ENCODE measurements around the gene CHST8.

CHST8 gene

GRCh38 chr19:33725567-33725966 lies 103.8 kb downstream of the CHST8 start:
- Histone ChIP-seq H3K36me3 (ENCODE audit: control insufficient read depth, insufficient read depth, low read length) (no peaks in the 10 kb centered on the region), H3K4me3 (ENCODE audit: extremely low read depth, insufficient read depth, low read length, poor library complexity, severe bottlenecking) (no peak overlapping the region), H3K4me1 (ENCODE audit: control insufficient read depth, insufficient read depth, low read length, poor library complexity, severe bottlenecking) (no peaks in the 10 kb centered on the region), H3K27ac (ENCODE audit: low read depth, low read length, severe bottlenecking) (no peak overlapping the region), H3K9me3 (ENCODE audit: control insufficient read depth, low read length) (no peaks in the 10 kb centered on the region)
- WGBS, 2 experiments (ENCODE audit: insufficient coverage in 2 of 2): 93 to 100% methylated on average over 4 of the region's 9 CpGs

GRCh38 chr19:33726756-33727155 lies 105.0 kb downstream of the CHST8 start:
- Histone ChIP-seq H3K27ac (ENCODE audit: low read depth, low read length, severe bottlenecking) (no peak overlapping the region), H3K4me1 (ENCODE audit: control insufficient read depth, insufficient read depth, low read length, poor library complexity, severe bottlenecking) (no peaks in the 10 kb centered on the region), H3K36me3 (ENCODE audit: control insufficient read depth, insufficient read depth, low read length) (no peaks in the 10 kb centered on the region), H3K4me3 (ENCODE audit: extremely low read depth, insufficient read depth, low read length, poor library complexity, severe bottlenecking) (no peak overlapping the region), H3K9me3 (ENCODE audit: control insufficient read depth, low read length) (no peaks in the 10 kb centered on the region)
- WGBS, 2 experiments (ENCODE audit: insufficient coverage in 2 of 2): 84 to 88% methylated on average over 9 to 11 of the region's 12 CpGs

GRCh38 chr19:33727331-33727998 lies 105.7 kb downstream of the CHST8 start:
- WGBS, 2 experiments (ENCODE audit: insufficient coverage in 2 of 2): 90 to 91% methylated on average over 20 to 21 of the region's 24 CpGs
- Histone ChIP-seq H3K36me3 (ENCODE audit: control insufficient read depth, insufficient read depth, low read length) (no peaks in the 10 kb centered on the region), H3K9me3 (ENCODE audit: control insufficient read depth, low read length) (no peaks in the 10 kb centered on the region), H3K4me3 (ENCODE audit: extremely low read depth, insufficient read depth, low read length, poor library complexity, severe bottlenecking) (no peak overlapping the region), H3K27ac (ENCODE audit: low read depth, low read length, severe bottlenecking) (no peak overlapping the region), H3K4me1 (ENCODE audit: control insufficient read depth, insufficient read depth, low read length, poor library complexity, severe bottlenecking) (no peaks in the 10 kb centered on the region)

- Histone ChIP-seq H3K9me3 (ENCODE audit: control insufficient read depth, low read length) (no peaks in the 10 kb centered on the region), H3K36me3 (ENCODE audit: control insufficient read depth, insufficient read depth, low read length) (no peaks in the 10 kb centered on the region), H3K4me1 (ENCODE audit: control insufficient read depth, insufficient read depth, low read length, poor library complexity, severe bottlenecking) (no peaks in the 10 kb centered on the region), H3K27ac (ENCODE audit: low read depth, low read length, severe bottlenecking) (no peak overlapping the region), H3K4me3 (ENCODE audit: extremely low read depth, insufficient read depth, low read length, poor library complexity, severe bottlenecking) (no peak overlapping the region)
- 94% methylated on average over 2 of the region's 3 CpGs; no CpG with 5 or more reads in 1 of the 2 experiments for WGBS, 2 experiments (ENCODE audit: insufficient coverage in 2 of 2)
These were observed 106.4 kb downstream of the CHST8 start for GRCh38 chr19:33728141-33728540.

GRCh38 chr19:33730858-33731607 lies 109.3 kb downstream of the CHST8 start:
- no peaks in the 10 kb centered on the region for H3K36me3 ChIP-seq (ENCODE audit: control insufficient read depth, insufficient read depth, low read length)
- no peaks in the 10 kb centered on the region for H3K4me1 ChIP-seq (ENCODE audit: control insufficient read depth, insufficient read depth, low read length, poor library complexity, severe bottlenecking)
- no peak overlapping the region for H3K27ac ChIP-seq (ENCODE audit: low read depth, low read length, severe bottlenecking)
- WGBS, 2 experiments (ENCODE audit: insufficient coverage in 2 of 2): 87 to 89% methylated on average over 6 to 7 of the region's 8 CpGs
- no peak overlapping the region for H3K4me3 ChIP-seq (ENCODE audit: extremely low read depth, insufficient read depth, low read length, poor library complexity, severe bottlenecking)
- H3K9me3 ChIP-seq (ENCODE audit: control insufficient read depth, low read length): no peaks in the 10 kb centered on the region

- WGBS, 2 experiments (ENCODE audit: insufficient coverage in 2 of 2): 76 to 78% methylated on average over 6 of the region's 7 CpGs
- no peaks in the 10 kb centered on the region for H3K9me3 ChIP-seq (ENCODE audit: control insufficient read depth, low read length)
- H3K36me3 ChIP-seq (ENCODE audit: control insufficient read depth, insufficient read depth, low read length): no peaks in the 10 kb centered on the region
- no peaks in the 10 kb centered on the region for H3K4me1 ChIP-seq (ENCODE audit: control insufficient read depth, insufficient read depth, low read length, poor library complexity, severe bottlenecking)
- no peak overlapping the region for H3K27ac ChIP-seq (ENCODE audit: low read depth, low read length, severe bottlenecking)
- H3K4me3 ChIP-seq (ENCODE audit: extremely low read depth, insufficient read depth, low read length, poor library complexity, severe bottlenecking): no peak overlapping the region
These were observed 110.1 kb downstream of the CHST8 start for GRCh38 chr19:33731881-33732280.

DNA sequence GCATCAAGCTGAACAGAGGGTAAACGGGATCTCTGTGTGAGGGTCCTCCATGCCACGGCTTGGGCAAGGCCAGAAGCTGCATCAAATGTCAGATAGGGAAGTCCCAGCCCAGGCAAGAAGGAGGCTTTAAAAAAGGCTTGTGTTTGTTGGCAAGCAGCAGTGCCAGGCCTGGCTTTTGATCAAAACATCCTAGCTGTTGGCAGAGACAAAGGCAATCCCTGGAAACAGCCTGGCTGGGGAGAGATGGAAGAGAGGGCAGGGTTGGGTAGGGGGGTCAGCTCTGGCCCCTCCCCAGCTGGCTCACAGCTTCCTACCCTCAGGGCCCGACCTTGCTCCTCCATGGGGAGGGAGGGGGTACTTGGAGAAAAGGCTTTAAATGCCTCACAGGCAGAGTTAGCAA lies 113.2 kb downstream of the CHST8 start:
- Histone ChIP-seq H3K9me3 (ENCODE audit: control insufficient read depth, low read length) (no peaks in the 10 kb centered on the region), H3K36me3 (ENCODE audit: control insufficient read depth, insufficient read depth, low read length) (no peaks in the 10 kb centered on the region), H3K4me1 (ENCODE audit: control insufficient read depth, insufficient read depth, low read length, poor library complexity, severe bottlenecking) (no peaks in the 10 kb centered on the region), H3K27ac (ENCODE audit: low read depth, low read length, severe bottlenecking) (no peak overlapping the region), H3K4me3 (ENCODE audit: extremely low read depth, insufficient read depth, low read length, poor library complexity, severe bottlenecking) (no peak overlapping the region)
- WGBS, 2 experiments (ENCODE audit: insufficient coverage in 2 of 2): 69 to 70% methylated on average over 2 of the region's 3 CpGs

GRCh38 chr19:33736158-33736557 lies 114.4 kb downstream of the CHST8 start:
- 76 to 79% methylated on average over 6 of the region's 6 CpGs for WGBS, 2 experiments (ENCODE audit: insufficient coverage in 2 of 2)
- Histone ChIP-seq H3K36me3 (ENCODE audit: control insufficient read depth, insufficient read depth, low read length) (no peaks in the 10 kb centered on the region), H3K9me3 (ENCODE audit: control insufficient read depth, low read length) (no peaks in the 10 kb centered on the region), H3K4me3 (ENCODE audit: extremely low read depth, insufficient read depth, low read length, poor library complexity, severe bottlenecking) (no peak overlapping the region), H3K4me1 (ENCODE audit: control insufficient read depth, insufficient read depth, low read length, poor library complexity, severe bottlenecking) (no peaks in the 10 kb centered on the region), H3K27ac (ENCODE audit: low read depth, low read length, severe bottlenecking) (no peak overlapping the region)

DNA sequence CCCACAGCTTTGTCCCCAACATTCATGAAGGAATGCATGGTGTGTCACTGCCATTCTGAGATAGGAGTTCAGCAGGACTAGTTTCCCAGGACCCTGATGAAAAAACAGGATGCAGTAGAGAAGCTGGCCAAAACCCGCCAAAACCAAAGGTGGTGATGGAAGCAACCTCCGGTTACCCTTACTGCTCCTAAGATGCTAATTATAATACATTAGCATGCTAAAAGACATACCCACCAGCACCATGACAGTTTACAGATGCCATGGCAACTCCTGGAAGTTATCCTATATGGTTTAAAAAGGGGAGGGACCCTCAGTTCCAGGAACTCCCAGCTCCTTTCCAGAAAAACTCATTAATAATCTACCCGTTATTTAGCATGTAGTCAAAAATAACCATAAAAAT lies 115.0 kb downstream of the CHST8 start:
- Histone ChIP-seq H3K36me3 (ENCODE audit: control insufficient read depth, insufficient read depth, low read length) (no peaks in the 10 kb centered on the region), H3K4me3 (ENCODE audit: extremely low read depth, insufficient read depth, low read length, poor library complexity, severe bottlenecking) (no peak overlapping the region), H3K27ac (ENCODE audit: low read depth, low read length, severe bottlenecking) (no peak overlapping the region), H3K4me1 (ENCODE audit: control insufficient read depth, insufficient read depth, low read length, poor library complexity, severe bottlenecking) (no peaks in the 10 kb centered on the region), H3K9me3 (ENCODE audit: control insufficient read depth, low read length) (no peaks in the 10 kb centered on the region)
- 72% methylated on average over 3 of the region's 3 CpGs; no CpG with 5 or more reads in 1 of the 2 experiments for WGBS, 2 experiments (ENCODE audit: insufficient coverage in 2 of 2)

DNA sequence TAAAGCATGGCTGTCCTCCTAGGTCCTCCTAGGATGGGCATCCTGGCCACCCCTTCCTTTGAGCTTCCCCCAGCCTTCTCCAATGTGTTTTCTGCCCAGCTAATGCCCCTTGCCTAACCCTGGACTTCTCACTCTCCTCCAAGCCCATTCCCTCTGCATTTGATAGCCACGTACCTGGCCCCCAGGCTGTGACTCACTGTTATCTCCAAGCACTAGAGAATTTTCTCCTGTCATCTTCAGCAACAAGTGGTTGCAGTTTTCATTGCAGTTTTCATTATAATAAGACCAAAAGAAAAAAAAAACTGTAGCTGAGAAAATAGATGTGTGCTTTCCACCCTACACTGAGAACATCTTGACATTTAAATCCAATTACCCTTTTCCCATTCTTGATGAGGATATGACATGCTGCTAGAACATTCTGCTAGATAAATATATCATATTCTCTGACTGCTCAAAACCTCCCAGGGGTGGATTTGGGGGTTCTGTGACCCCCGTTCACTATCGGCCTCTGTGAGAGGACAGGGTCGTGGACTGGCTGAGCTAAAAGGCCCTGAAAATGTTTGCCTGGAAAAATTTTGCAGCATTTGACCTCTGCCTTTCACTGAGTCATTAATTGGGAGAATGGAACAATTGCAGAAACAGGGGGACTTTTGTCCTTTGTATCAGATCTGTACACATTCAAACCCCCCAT lies 116.1 kb downstream of the CHST8 start:
- no peaks in the 10 kb centered on the region for H3K36me3 ChIP-seq (ENCODE audit: control insufficient read depth, insufficient read depth, low read length)
- no peaks in the 10 kb centered on the region for H3K9me3 ChIP-seq (ENCODE audit: control insufficient read depth, low read length)
- no peaks in the 10 kb centered on the region for H3K4me1 ChIP-seq (ENCODE audit: control insufficient read depth, insufficient read depth, low read length, poor library complexity, severe bottlenecking)
- 57 to 95% methylated on average over 1 to 3 of the region's 4 CpGs for WGBS, 2 experiments (ENCODE audit: insufficient coverage in 2 of 2)
- no peak overlapping the region for H3K4me3 ChIP-seq (ENCODE audit: extremely low read depth, insufficient read depth, low read length, poor library complexity, severe bottlenecking)
- H3K27ac ChIP-seq (ENCODE audit: low read depth, low read length, severe bottlenecking): no peak overlapping the region
